GM12878 (cell line): ENCODE measurements around the gene CBX8. TPM values are rescaled to one million over a fixed set of nuclear protein-coding genes. Genes with fewer than 3 reads are reported as not detected.

Experiments
- ATAC-seq: fragments of 200-7000 bp; cut with Tn5 transposase; 3 replicates; pipeline ENCODE4 v1.9.1; 2020; ENCODE audit warnings: mild to moderate bottlenecking, moderate library complexity
- BruUV-seq: library from RNA; stranded (reverse); fragments of 400-500 nt; replicated peaks from 2 replicates; lab custom pipeline; 2021; lab: Mats Ljungman, UMichigan
- CTCF ChIA-PET: fragments of 300-600 bp; sonication (Branson Sonifier 250); formaldehyde crosslinking; extraction: SDS; loops from one replicate; lab custom pipeline; 2021; ENCODE audit warnings: inconsistent platforms; lab: Yijun Ruan, JAX
- POLR2A ChIA-PET: fragments of 350-600 bp; formaldehyde crosslinking; extraction: SDS; loops from one replicate; lab custom pipeline; 2021; ENCODE audit warnings: inconsistent platforms; lab: Charles Lee
- RAD21 ChIA-PET: fragments of 300-600 bp; sonication (Branson Sonifier 250); formaldehyde crosslinking; loops from one replicate; lab custom pipeline; 2023; ENCODE audit warnings: antibody characterized with exemption; ENCODE audit not compliant: unreplicated experiment; lab: Charles Lee
- SMC1A ChIA-PET: fragments of 300-600 bp; sonication (Branson Sonifier 250); formaldehyde crosslinking; loops from one replicate; lab custom pipeline; 2023; ENCODE audit not compliant: unreplicated experiment, uncharacterized antibody; lab: Charles Lee
- DNase-seq: peaks from one replicate; pipeline ENCODE4 v3.0.0-alpha.2; 2011; ENCODE audit warnings: low read depth, low spot score
- FAIRE-seq: peaks from 3 replicates; lab custom pipeline; 2011; peaks lifted over from hg19 to GRCh38; lab: Jason Lieb, UNC
- H2AFZ ChIP-seq: 2 replicates; pipeline ENCODE4 v1.6.0; 2011; ENCODE audit warnings: low read depth, low read length, control low read depth; ENCODE audit not compliant: control insufficient read depth
- H3K27ac ChIP-seq: 2 replicates; pipeline ENCODE4 v1.5.1; 2011; ENCODE audit warnings: control low read depth; ENCODE audit not compliant: control insufficient read depth, insufficient read depth
- H3K27me3 ChIP-seq, 2 experiments: replicated peaks in 1 of 2; 2 replicates each; pipeline versions ENCODE4 v1.6.0 to v1.6.1; 2011; ENCODE audit warnings: low read length in 1 of 2; ENCODE audit not compliant: control insufficient read depth in 2 of 2, insufficient read depth in 2 of 2
- H3K36me3 ChIP-seq, 2 experiments: 2 replicates each; pipeline ENCODE4 v1.5.1; 2011; ENCODE audit warnings: low read length in 1 of 2; ENCODE audit not compliant: control insufficient read depth in 2 of 2, insufficient read depth in 2 of 2
- H3K4me1 ChIP-seq: 2 replicates; pipeline ENCODE4 v1.6.1; 2011; ENCODE audit warnings: mild to moderate bottlenecking, low read length, moderate library complexity, mixed read lengths; ENCODE audit not compliant: control insufficient read depth, insufficient read depth
- H3K4me2 ChIP-seq: 2 replicates; pipeline ENCODE4 v1.6.0; 2011; ENCODE audit warnings: control low read depth; ENCODE audit not compliant: control insufficient read depth, insufficient read depth
- H3K4me3 ChIP-seq: fragments of 200-600 bp; sonication (generic); 2 replicates; pipeline ENCODE4 v1.5.1; 2016
- H3K79me2 ChIP-seq: 2 replicates; pipeline ENCODE4 v1.6.0; 2011; ENCODE audit warnings: low read length; ENCODE audit not compliant: control insufficient read depth, insufficient read depth
- H3K9ac ChIP-seq: 2 replicates; pipeline ENCODE4 v1.8.0; 2011; ENCODE audit warnings: low read length, control low read depth, mixed read lengths; ENCODE audit not compliant: control insufficient read depth, insufficient read depth
- H3K9me3 ChIP-seq: replicated peaks from 3 replicates; pipeline ENCODE4 v1.5.1; 2011; ENCODE audit warnings: mild to moderate bottlenecking, low read length; ENCODE audit not compliant: control insufficient read depth, insufficient read depth
- H4K20me1 ChIP-seq: 2 replicates; pipeline ENCODE4 v1.6.0; 2011; ENCODE audit not compliant: control insufficient read depth, insufficient read depth
- CEBPB ChIP-seq, 2 experiments: fragments of 150-350 bp in 1 of 2; IDR thresholded peaks; 2 replicates each; pipeline ENCODE4 v1.6.1; 2012 to 2014; ENCODE audit warnings: low read depth in 2 of 2, low read length in 2 of 2, borderline replicate concordance in 1 of 2, inconsistent platforms in 1 of 2
- EGR1 ChIP-seq, 2 experiments: IDR thresholded peaks; 1 replicate in 1 of 2; 2 replicates in 1 of 2; pipeline ENCODE4 v1.6.1; 2011 to 2012; ENCODE audit warnings: low read depth in 2 of 2, low read length in 2 of 2, borderline replicate concordance in 1 of 2, mild to moderate bottlenecking in 1 of 2, moderate library complexity in 1 of 2
- EZH2 ChIP-seq: IDR thresholded peaks from 2 replicates; pipeline ENCODE4 v1.6.1; 2012; ENCODE audit warnings: low read depth, mild to moderate bottlenecking, control low read depth, inconsistent platforms, low read length, borderline replicate concordance; ENCODE audit not compliant: control insufficient read depth
- HDAC6 ChIP-seq: fragments of 200-600 bp; sonication (generic); IDR thresholded peaks from one replicate; pipeline ENCODE4 v1.8.0; 2017; ENCODE audit warnings: antibody characterized with exemption; ENCODE audit not compliant: unreplicated experiment
- POLR2A ChIP-seq: IDR thresholded peaks from 2 replicates; pipeline ENCODE4 v1.6.1; 2011; ENCODE audit warnings: low read depth, mild to moderate bottlenecking, low read length
- RELA ChIP-seq: fragments of 450-650 bp; IDR thresholded peaks from 2 replicates; pipeline ENCODE4 v1.8.0; 2014; ENCODE audit warnings: borderline replicate concordance; ENCODE audit not compliant: partially characterized antibody
- SREBF2 ChIP-seq: IDR thresholded peaks from 2 replicates; pipeline ENCODE4 v1.6.1; 2012; ENCODE audit warnings: mild to moderate bottlenecking, low read length
- STAT1 ChIP-seq: fragments of 450-650 bp; conservative IDR thresholded peaks from 2 replicates; pipeline ENCODE4 v1.6.1; 2014; ENCODE audit warnings: antibody characterized with exemption, mild to moderate bottlenecking
- SUZ12 ChIP-seq: fragments of 200-600 bp; sonication (generic); IDR thresholded peaks from one replicate; pipeline ENCODE4 v1.6.1; 2018; ENCODE audit warnings: antibody characterized with exemption, mild to moderate bottlenecking; ENCODE audit not compliant: unreplicated experiment
- ZNF24 ChIP-seq: fragments of 450-650 bp; IDR thresholded peaks from 2 replicates; pipeline ENCODE4 v1.6.1; 2017; ENCODE audit warnings: antibody characterized with exemption, mild to moderate bottlenecking
- WGBS: methylation state at CpG from one replicate; pipeline ENCODE4 v1.1.6; 2016; ENCODE audit warnings: low lambda C conversion rate; ENCODE audit not compliant: insufficient replicate concordance, insufficient coverage; ENCODE audit errors: missing lambda C conversion rate; 5-methylcytosine and 5-hydroxymethylcytosine counted together
- in situ Hi-C: fragments of 300-500 bp; cut with MboI; formaldehyde crosslinking; loops from 9 replicates; pipeline ENCODE4 v1.14.3; 2018; ENCODE audit warnings: mixed read lengths
- intact Hi-C: fragments of 100-400 bp; cut with micrococcal nuclease; formaldehyde crosslinking; loops from one replicate; pipeline ENCODE4 v1.14.2; 2022; ENCODE audit not compliant: unreplicated experiment
- polyA plus RNA-seq, 11 experiments: library from polyadenylated mRNA; depleted of rRNA in 4 of 11; unstranded in 6 of 11; stranded (reverse) in 5 of 11; fragments of >200 nt; fragmentation: Nextera tagmentation in 4 of 11; fragmentation: Illumina TruSeq in 1 of 11; extraction: Ambion mirVana in 4 of 11; extraction: Trizol in 1 of 11; gene quantifications; 1 replicate in 1 of 11; 2 replicates in 10 of 11; pipeline versions ENCODE4 v1.2.1 to v1.2.3, GENCODE V29; 2011 to 2016; ENCODE audit warnings: inconsistent platforms in 2 of 11, missing spikeins in 2 of 11, low read depth in 1 of 11
- total RNA-seq, 4 experiments: library from RNA; depleted of rRNA in 3 of 4; stranded (reverse); fragments of >200 nt in 3 of 4; fragmentation: Illumina TruSeq in 1 of 4; extraction: Trizol in 1 of 4; gene quantifications; 2 replicates each; pipeline versions ENCODE4 v1.2.1 to v1.2.3, GENCODE V29; 2013 to 2021
- TF ChIP-seq, protein P1 (sequence below): IDR thresholded peaks from 2 replicates; pipeline ENCODE4 v1.6.1; 2011; ENCODE audit warnings: low read depth, mild to moderate bottlenecking, low read length, moderate library complexity, borderline replicate concordance; ENCODE audit errors: extremely low read depth
- TF ChIP-seq, protein P2 (sequence below): fragments of 150-350 bp; IDR thresholded peaks from 2 replicates; pipeline ENCODE4 v1.6.1; 2014; ENCODE audit warnings: mild to moderate bottlenecking, low read depth, low read length
- TF ChIP-seq, protein P3 (sequence below): fragments of 450-650 bp; IDR thresholded peaks from 2 replicates; pipeline ENCODE4 v1.6.1; 2014; ENCODE audit warnings: mild to moderate bottlenecking
- TF ChIP-seq, protein P4 (sequence below): fragments of 450-650 bp; IDR thresholded peaks from 2 replicates; pipeline ENCODE4 v1.6.1; 2017; ENCODE audit warnings: low read depth, mild to moderate bottlenecking, moderate library complexity
- TF ChIP-seq, protein P5 (sequence below): IDR thresholded peaks from 2 replicates; pipeline ENCODE4 v1.6.1; 2011; ENCODE audit warnings: borderline replicate concordance, low read depth, mild to moderate bottlenecking, moderate library complexity, mixed read lengths, low read length; ENCODE audit not compliant: insufficient read depth; ENCODE audit errors: extremely low read length

Gene CBX8
- total and polyA plus RNA-seq, 10 of the 15 experiments (the other 5 are each of a cell fraction or from before 2014, with no cell fraction given) = 0.03 to 6.7 (median 1.9) TPM

DNA sequence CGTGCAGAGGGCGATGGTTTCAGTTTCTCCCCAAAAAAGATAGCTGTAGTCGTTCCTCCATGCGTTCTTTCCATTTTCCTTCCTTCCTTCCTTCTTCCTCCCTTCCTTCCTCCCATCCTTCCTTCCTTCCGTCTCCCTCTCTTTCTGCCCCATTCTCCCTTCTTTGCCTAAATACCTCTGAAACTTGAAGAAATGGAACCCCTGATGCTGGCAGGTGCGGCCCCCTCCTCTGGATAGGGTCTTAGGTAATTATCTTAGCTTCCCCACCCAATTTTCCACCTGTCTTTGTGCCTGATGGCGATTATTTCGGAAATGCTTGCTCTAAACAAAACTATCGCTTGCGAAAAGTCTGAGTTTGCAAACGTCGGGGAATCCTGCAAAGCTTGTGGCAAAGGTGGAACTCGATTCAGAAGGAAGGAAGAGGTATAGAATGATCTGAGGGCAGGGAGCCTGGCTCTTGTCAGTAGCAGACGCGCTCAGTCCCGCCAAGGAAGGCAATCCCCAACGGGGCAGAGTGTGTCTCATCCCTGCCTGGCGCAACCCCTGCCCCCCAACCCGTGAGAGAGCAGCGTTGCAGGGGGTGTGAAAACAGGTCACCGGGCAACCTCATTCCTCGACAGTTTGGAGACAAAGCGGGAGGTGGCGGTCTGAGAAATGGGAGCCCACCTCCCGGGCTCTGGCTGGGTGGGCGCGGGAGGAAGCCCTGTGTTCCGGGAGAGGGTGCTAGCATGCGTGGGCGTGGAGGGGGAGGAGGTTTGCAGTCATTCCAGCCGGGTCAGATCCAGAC, 2.9 kb upstream of the CBX8 start:
- ChIA-PET POLR2A (interaction anchor here (1.2 kb wide), 1 partner anchor 28 kb away, joined by 3 read pairs; no protein-coding TSS in a partner anchor), CTCF (interaction anchor here (1.2 to 1.6 kb wide), 2 partner anchors 9 to 12 kb away, joined by 3 to 4 read pairs; no protein-coding TSS in a partner anchor), RAD21 (no interaction called here), SMC1A (interaction anchor here (2.0 to 2.2 kb wide), 2 partner anchors 9 to 11 kb away, joined by 7 read pairs; no protein-coding TSS in a partner anchor)
- 3% methylated on average over 30 of the region's 31 CpGs for WGBS
- H3K4me3 ChIP-seq = no peak overlapping the region
- ATAC-seq (no peak), FAIRE-seq (no peak), DNase-seq (no peak)
- BruUV-seq = no TSS peak
- H3K27ac ChIP-seq = no peak overlapping the region
- intact Hi-C loops = loop anchor here (5.0 kb wide), 1 partner anchor 38 kb away; the partner anchor contains the start of gene CBX4
- in situ Hi-C loops = no loop called here
- H2AFZ ChIP-seq = no peak overlapping the region
- peaks cover 18 to 46% of the 10 kb centered on the region in 2 experiments for H3K27me3 ChIP-seq
- no peaks in the 10 kb centered on the region; the same call in 2 of the 3 replicates for H3K9me3 ChIP-seq
- H3K79me2 ChIP-seq = no peaks in the 10 kb centered on the region
- H3K9ac ChIP-seq = no peak overlapping the region
- H3K4me1 ChIP-seq = peaks cover 43% of the 10 kb centered on the region
- peak overlapping the region; percentile 69 for H3K4me2 ChIP-seq
- H4K20me1 ChIP-seq = no peaks in the 10 kb centered on the region
- peaks cover under 1 to 2% of the 10 kb centered on the region in 2 experiments; a peak in 2 of 4 replicates for H3K36me3 ChIP-seq
- TF ChIP-seq CEBPB (IDR thresholded peaks at IDR 0.05; ENCODE audit: borderline replicate concordance in 1 of 2, low read depth in 2 of 2, low read length in 2 of 2) (no peak), HDAC6 (no peak), POLR2A (no peak), STAT1 (no peak), EZH2 (peak; percentile 98; the same call in 1 of the 2 replicates), EGR1 (IDR thresholded peaks at IDR 0.05; ENCODE audit: borderline replicate concordance in 1 of 2, low read depth in 2 of 2, low read length in 2 of 2) (peak in 1 of 2 experiments; percentile 72; a peak in 2 of 3 replicates), ZNF24 (no peak), SREBF2 (no peak), SUZ12 (peak; percentile 59), RELA (no peak)
- TF ChIP-seq, protein P1, sequence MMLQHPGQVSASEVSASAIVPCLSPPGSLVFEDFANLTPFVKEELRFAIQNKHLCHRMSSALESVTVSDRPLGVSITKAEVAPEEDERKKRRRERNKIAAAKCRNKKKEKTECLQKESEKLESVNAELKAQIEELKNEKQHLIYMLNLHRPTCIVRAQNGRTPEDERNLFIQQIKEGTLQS = no peak
- TF ChIP-seq, protein P2, sequence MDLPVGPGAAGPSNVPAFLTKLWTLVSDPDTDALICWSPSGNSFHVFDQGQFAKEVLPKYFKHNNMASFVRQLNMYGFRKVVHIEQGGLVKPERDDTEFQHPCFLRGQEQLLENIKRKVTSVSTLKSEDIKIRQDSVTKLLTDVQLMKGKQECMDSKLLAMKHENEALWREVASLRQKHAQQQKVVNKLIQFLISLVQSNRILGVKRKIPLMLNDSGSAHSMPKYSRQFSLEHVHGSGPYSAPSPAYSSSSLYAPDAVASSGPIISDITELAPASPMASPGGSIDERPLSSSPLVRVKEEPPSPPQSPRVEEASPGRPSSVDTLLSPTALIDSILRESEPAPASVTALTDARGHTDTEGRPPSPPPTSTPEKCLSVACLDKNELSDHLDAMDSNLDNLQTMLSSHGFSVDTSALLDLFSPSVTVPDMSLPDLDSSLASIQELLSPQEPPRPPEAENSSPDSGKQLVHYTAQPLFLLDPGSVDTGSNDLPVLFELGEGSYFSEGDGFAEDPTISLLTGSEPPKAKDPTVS = no peak
- TF ChIP-seq, protein P3, sequence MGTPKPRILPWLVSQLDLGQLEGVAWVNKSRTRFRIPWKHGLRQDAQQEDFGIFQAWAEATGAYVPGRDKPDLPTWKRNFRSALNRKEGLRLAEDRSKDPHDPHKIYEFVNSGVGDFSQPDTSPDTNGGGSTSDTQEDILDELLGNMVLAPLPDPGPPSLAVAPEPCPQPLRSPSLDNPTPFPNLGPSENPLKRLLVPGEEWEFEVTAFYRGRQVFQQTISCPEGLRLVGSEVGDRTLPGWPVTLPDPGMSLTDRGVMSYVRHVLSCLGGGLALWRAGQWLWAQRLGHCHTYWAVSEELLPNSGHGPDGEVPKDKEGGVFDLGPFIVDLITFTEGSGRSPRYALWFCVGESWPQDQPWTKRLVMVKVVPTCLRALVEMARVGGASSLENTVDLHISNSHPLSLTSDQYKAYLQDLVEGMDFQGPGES = no peak
- TF ChIP-seq, protein P4, sequence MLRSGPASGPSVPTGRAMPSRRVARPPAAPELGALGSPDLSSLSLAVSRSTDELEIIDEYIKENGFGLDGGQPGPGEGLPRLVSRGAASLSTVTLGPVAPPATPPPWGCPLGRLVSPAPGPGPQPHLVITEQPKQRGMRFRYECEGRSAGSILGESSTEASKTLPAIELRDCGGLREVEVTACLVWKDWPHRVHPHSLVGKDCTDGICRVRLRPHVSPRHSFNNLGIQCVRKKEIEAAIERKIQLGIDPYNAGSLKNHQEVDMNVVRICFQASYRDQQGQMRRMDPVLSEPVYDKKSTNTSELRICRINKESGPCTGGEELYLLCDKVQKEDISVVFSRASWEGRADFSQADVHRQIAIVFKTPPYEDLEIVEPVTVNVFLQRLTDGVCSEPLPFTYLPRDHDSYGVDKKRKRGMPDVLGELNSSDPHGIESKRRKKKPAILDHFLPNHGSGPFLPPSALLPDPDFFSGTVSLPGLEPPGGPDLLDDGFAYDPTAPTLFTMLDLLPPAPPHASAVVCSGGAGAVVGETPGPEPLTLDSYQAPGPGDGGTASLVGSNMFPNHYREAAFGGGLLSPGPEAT = no peak
- TF ChIP-seq, protein P5, sequence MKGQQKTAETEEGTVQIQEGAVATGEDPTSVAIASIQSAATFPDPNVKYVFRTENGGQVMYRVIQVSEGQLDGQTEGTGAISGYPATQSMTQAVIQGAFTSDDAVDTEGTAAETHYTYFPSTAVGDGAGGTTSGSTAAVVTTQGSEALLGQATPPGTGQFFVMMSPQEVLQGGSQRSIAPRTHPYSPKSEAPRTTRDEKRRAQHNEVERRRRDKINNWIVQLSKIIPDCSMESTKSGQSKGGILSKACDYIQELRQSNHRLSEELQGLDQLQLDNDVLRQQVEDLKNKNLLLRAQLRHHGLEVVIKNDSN = no peak
